Measurements from ENCODE around the gene ALDH1B1. TPM values are rescaled to one million over a fixed set of nuclear protein-coding genes. Genes with fewer than 3 reads are reported as not detected.

ALDH1B1 gene
- total and polyA plus RNA-seq, 7 donors: 24.9 to 120 (median 46.9) TPM

DNA sequence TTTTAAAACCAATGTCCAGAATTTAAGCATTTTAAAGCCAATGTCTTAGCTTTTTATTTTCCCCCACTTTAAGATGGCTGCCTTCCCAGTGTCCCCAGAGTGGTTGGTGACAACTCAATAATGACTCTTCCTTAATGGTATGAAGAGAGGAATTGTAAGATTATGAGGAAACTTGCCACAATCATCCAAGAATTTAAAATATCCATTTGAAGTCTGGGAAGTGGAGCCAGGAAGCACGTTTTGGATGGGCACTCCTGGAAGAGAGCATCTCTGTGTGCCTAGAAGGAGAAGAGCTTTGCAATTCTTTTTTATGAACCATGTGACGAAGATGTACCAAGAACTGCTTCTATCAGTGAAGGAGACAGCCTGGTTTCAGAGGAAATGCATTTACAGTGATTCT, 43.0 kb downstream of the ALDH1B1 start:
- Histone ChIP-seq H3K9me3 (no peaks in the 10 kb centered on the region), H3K27me3 (ENCODE audit: insufficient read depth in 3 of 3, low read length in 2 of 3) (peaks cover 0 to 2% (median 0%) of the 10 kb centered on the region in 3 donors), H3K27ac (no peak overlapping the region), H3K36me3 (ENCODE audit: insufficient read depth in 1 of 2, low read depth in 1 of 2) (no peaks in the 10 kb centered on the region), H3K4me3 (no peak overlapping the region), H3K4me1 (no peaks in the 10 kb centered on the region)
- 54 to 77% (median 62%) methylated on average over 2 of the region's 2 CpGs for WGBS, 3 donors
- intact Hi-C loops (cut with DNase I): no loop called here
- ATAC-seq: no peak
- TF ChIP-seq, protein P1, sequence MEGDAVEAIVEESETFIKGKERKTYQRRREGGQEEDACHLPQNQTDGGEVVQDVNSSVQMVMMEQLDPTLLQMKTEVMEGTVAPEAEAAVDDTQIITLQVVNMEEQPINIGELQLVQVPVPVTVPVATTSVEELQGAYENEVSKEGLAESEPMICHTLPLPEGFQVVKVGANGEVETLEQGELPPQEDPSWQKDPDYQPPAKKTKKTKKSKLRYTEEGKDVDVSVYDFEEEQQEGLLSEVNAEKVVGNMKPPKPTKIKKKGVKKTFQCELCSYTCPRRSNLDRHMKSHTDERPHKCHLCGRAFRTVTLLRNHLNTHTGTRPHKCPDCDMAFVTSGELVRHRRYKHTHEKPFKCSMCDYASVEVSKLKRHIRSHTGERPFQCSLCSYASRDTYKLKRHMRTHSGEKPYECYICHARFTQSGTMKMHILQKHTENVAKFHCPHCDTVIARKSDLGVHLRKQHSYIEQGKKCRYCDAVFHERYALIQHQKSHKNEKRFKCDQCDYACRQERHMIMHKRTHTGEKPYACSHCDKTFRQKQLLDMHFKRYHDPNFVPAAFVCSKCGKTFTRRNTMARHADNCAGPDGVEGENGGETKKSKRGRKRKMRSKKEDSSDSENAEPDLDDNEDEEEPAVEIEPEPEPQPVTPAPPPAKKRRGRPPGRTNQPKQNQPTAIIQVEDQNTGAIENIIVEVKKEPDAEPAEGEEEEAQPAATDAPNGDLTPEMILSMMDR (IDR thresholded peaks at IDR 0.05): no peak
- DNase-seq: no peak

- TF ChIP-seq, protein P1 (IDR thresholded peaks at IDR 0.05): no peak
- Histone ChIP-seq H3K27ac (no peak overlapping the region), H3K9me3 (no peaks in the 10 kb centered on the region), H3K27me3 (ENCODE audit: insufficient read depth in 3 of 3, low read length in 2 of 3) (peaks cover 0 to 2% (median 0%) of the 10 kb centered on the region in 3 donors), H3K4me1 (no peaks in the 10 kb centered on the region), H3K4me3 (no peak overlapping the region), H3K36me3 (ENCODE audit: insufficient read depth in 1 of 2, low read depth in 1 of 2) (no peaks in the 10 kb centered on the region)
- no peak for DNase-seq
- ATAC-seq: no peak
- 90 to 95% (median 94%) methylated on average over 2 of the region's 2 CpGs for WGBS, 3 donors
- intact Hi-C loops (cut with DNase I): no loop called here
Measured at GRCh38 chr9:38436708-38437107, 44.2 kb downstream of the ALDH1B1 start.

DNA sequence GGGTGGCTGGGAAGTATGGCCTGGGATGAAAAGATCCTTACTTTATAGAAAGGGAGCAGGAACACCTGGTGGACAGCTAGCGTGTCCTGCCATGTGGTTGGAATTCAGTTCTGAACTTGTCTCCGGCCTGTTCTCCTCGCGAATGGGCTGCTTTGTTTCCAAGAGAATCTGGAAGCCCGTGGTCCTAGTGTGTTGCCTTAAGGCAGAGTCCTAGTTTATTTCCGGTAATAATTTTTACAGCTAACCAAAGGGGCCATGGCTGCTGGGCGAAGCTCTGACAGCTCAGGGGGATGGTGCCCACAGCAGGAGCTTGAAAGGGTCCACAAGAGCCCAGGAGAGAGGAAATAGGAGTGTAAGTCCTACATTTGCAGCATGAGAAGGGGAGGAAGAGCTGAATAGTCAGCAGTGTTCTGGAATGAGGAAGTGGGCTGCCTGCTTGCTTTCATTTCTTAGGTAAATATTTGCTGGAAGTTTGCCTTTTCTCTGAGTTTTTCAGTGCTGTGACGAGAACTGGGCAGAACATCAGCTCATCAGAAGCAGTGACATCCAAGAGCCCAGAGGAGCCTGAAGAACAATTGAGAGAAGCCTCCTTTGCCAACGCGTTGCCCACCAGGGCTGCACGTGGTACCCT, 44.8 kb downstream of the ALDH1B1 start:
- Histone ChIP-seq H3K27ac (no peak overlapping the region), H3K4me1 (no peaks in the 10 kb centered on the region), H3K4me3 (no peak overlapping the region), H3K9me3 (no peaks in the 10 kb centered on the region), H3K27me3 (ENCODE audit: insufficient read depth in 3 of 3, low read length in 2 of 3) (peaks cover 0 to 2% (median 0%) of the 10 kb centered on the region in 3 donors), H3K36me3 (ENCODE audit: insufficient read depth in 1 of 2, low read depth in 1 of 2) (no peaks in the 10 kb centered on the region)
- DNase-seq: no peak
- ATAC-seq: no peak
- intact Hi-C loops (cut with DNase I): no loop called here
- WGBS, 3 donors: 83 to 86% (median 83%) methylated on average over 11 of the region's 11 CpGs
- TF ChIP-seq, protein P1 (IDR thresholded peaks at IDR 0.05): no peak

DNA sequence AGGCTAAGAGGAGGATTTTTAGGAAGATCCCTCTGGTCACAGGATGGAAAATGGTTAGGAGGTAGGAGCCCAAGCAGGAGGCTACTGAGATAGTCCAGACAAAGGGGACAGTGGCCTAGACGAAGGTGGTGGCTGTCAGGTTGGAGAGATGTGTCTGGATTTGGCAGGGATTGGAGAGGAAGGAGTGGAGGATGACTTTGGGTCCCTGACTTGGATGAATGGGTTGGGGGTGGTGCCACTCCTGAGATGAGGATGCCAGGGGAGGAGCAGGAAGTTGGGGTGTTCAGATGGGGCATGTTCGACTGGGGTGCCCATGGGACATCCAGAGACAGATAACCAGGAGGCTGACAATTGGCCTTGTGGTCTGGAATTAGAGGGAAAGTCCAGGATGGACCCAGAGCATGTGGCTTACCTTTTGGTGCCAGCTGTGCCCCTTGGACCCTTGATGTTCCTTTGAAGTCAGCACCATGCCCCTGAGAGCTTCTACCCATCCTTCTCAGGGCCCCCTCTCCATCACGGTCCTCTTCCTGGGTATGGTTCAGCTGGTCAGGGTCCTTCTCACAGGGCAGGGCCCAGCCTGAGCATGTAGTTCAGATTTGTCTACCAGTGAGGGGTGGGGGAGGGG, 46.9 kb downstream of the ALDH1B1 start:
- intact Hi-C loops (cut with DNase I): no loop called here
- Histone ChIP-seq H3K27ac (no peak overlapping the region), H3K4me1 (no peaks in the 10 kb centered on the region), H3K36me3 (ENCODE audit: insufficient read depth in 1 of 2, low read depth in 1 of 2) (no peaks in the 10 kb centered on the region), H3K9me3 (no peaks in the 10 kb centered on the region), H3K4me3 (no peak overlapping the region), H3K27me3 (ENCODE audit: insufficient read depth in 3 of 3, low read length in 2 of 3) (peaks cover 0 to 2% (median 0%) of the 10 kb centered on the region in 3 donors)
- DNase-seq (no peak), ATAC-seq (no peak)
- TF ChIP-seq, protein P1 (IDR thresholded peaks at IDR 0.05): no peak
- WGBS, 3 donors: 53 to 61% (median 53%) methylated on average over 3 of the region's 3 CpGs
